Lung (tissue), 12 donors: ENCODE results near the gene ZXDC. TPM values are rescaled to one million over a fixed set of nuclear protein-coding genes. Genes with fewer than 3 reads are reported as not detected.

Experiments used
- ATAC-seq: fragments of 200-7000 bp; cut with Tn5 transposase; one replicate; pipeline ENCODE4 v1.9.1; 2020; ENCODE audit warnings: moderate number of reproducible peaks; ENCODE audit not compliant: insufficient read depth, low FRiP score
- DNase-seq, 3 donors: peaks; one replicate each; pipeline ENCODE4 v3.0.0-alpha.2; 2013 to 2017
- H3K27ac ChIP-seq, 2 donors: one replicate each; pipeline ENCODE4 v1.5.1; 2013; ENCODE audit warnings: mild to moderate bottlenecking in 2 of 2, moderate library complexity in 2 of 2, control low read depth in 1 of 2, inconsistent platforms in 1 of 2, low read depth in 1 of 2, low read length in 1 of 2
- H3K27me3 ChIP-seq, 3 donors: one replicate each; pipeline ENCODE4 v1.5.1; 2013; ENCODE audit warnings: low read length in 2 of 3; ENCODE audit not compliant: control insufficient read depth in 3 of 3, insufficient read depth in 3 of 3
- H3K36me3 ChIP-seq, 4 donors: one replicate each; pipeline ENCODE4 v1.5.1; 2013; ENCODE audit warnings: low read length in 4 of 4, mild to moderate bottlenecking in 1 of 4, moderate library complexity in 1 of 4; ENCODE audit not compliant: control insufficient read depth in 4 of 4, insufficient read depth in 4 of 4
- H3K4me1 ChIP-seq, 5 donors: one replicate each; pipeline ENCODE4 v1.5.1; 2013; ENCODE audit warnings: low read length in 5 of 5, mild to moderate bottlenecking in 2 of 5, moderate library complexity in 1 of 5; ENCODE audit not compliant: control insufficient read depth in 5 of 5, insufficient read depth in 5 of 5
- H3K4me3 ChIP-seq: one replicate; pipeline ENCODE4 v1.5.1; 2013; ENCODE audit warnings: mild to moderate bottlenecking, control low read depth, moderate library complexity
- H3K9ac ChIP-seq, 2 donors: one replicate each; pipeline ENCODE4 v1.5.1; 2013; ENCODE audit warnings: low read length in 2 of 2, control low read depth in 1 of 2; ENCODE audit not compliant: insufficient read depth in 1 of 2
- H3K9me3 ChIP-seq, 4 donors: one replicate each; pipeline ENCODE4 v1.5.1; 2013; ENCODE audit warnings: low read length in 3 of 4, mild to moderate bottlenecking in 1 of 4, moderate library complexity in 1 of 4; ENCODE audit not compliant: control insufficient read depth in 4 of 4, insufficient read depth in 3 of 4
- CTCF ChIP-seq: IDR thresholded peaks from 2 replicates; pipeline ENCODE4 v1.5.1; 2012; ENCODE audit warnings: mild to moderate bottlenecking; ENCODE audit errors: control extremely low read depth, extremely low read depth
- WGBS, 2 donors: extraction: QIAGEN DNeasy Blood & Tissue Kit; methylation state at CpG; one replicate each; pipeline ENCODE4 v1.1.7; 2013; 5-methylcytosine and 5-hydroxymethylcytosine counted together
- polyA plus RNA-seq, 2 donors: library from polyadenylated mRNA; stranded (reverse); fragments of 200-250 nt; gene quantifications; one replicate each; pipeline ENCODE4 v1.2.1, GENCODE V29; 2013
- total RNA-seq, 2 donors: library from RNA; depleted of rRNA in 1 of 2; stranded (reverse); fragments of >200 nt in 1 of 2; gene quantifications; one replicate each; pipeline ENCODE4 v1.2.1, GENCODE V29; 2014 to 2021
- donor health status: control.
- donor health status: control.
- donor health status: Bipolar disorder and iron deficiency.
- donor health status: healthy.
- donor health status: DM: yes; HTN: yes; CAD: no.

Gene ZXDC
- total and polyA plus RNA-seq, 4 donors = 12.9 to 49.5 (median 29.8) TPM

GRCh38 chr3:126507886-126508285 lies 32.2 kb upstream of the ZXDC start:
- Histone ChIP-seq H3K4me1 (peaks cover 0 to 11% (median 0%) of the 10 kb centered on the region in 5 donors), H3K27ac (no peak overlapping the region), H3K4me3 (no peak overlapping the region), H3K36me3 (no peaks in the 10 kb centered on the region), H3K9ac (no peak overlapping the region), H3K9me3 (no peaks in the 10 kb centered on the region), H3K27me3 (peaks cover 0 to 2% (median 0%) of the 10 kb centered on the region in 3 donors)
- WGBS, 2 donors = 84 to 90% methylated on average over 9 of the region's 9 CpGs
- ATAC-seq = no peak
- TF ChIP-seq CTCF = no peak
- DNase-seq = no peak

GRCh38 chr3:126503701-126504100 lies 28.0 kb upstream of the ZXDC start:
- Histone ChIP-seq H3K27ac (no peak overlapping the region), H3K27me3 (peaks cover 0 to 2% (median 0%) of the 10 kb centered on the region in 3 donors), H3K4me1 (no peaks in the 10 kb centered on the region), H3K9ac (no peak overlapping the region), H3K4me3 (no peak overlapping the region), H3K36me3 (no peaks in the 10 kb centered on the region), H3K9me3 (peaks cover 0 to under 1% (median 0%) of the 10 kb centered on the region in 4 donors)
- DNase-seq (no peak), ATAC-seq (no peak)
- WGBS, 2 donors = 89 to 93% methylated on average over 10 of the region's 10 CpGs
- no peak for TF ChIP-seq CTCF

GRCh38 chr3:126502656-126503055 lies 27.0 kb upstream of the ZXDC start:
- no peaks in the 10 kb centered on the region for H3K36me3 ChIP-seq
- WGBS, 2 donors = 90 to 95% methylated on average over 1 of the region's 1 CpG
- no peaks in the 10 kb centered on the region for H3K4me1 ChIP-seq
- DNase-seq (no peak), ATAC-seq (no peak)
- no peak overlapping the region for H3K9ac ChIP-seq
- H3K9me3 ChIP-seq = peaks cover 0 to 2% (median 0%) of the 10 kb centered on the region in 4 donors
- H3K27ac ChIP-seq = no peak overlapping the region
- H3K27me3 ChIP-seq = peaks cover 0 to 2% (median 0%) of the 10 kb centered on the region in 3 donors
- TF ChIP-seq CTCF = no peak
- H3K4me3 ChIP-seq = no peak overlapping the region

- DNase-seq = no peak
- H3K36me3 ChIP-seq = no peaks in the 10 kb centered on the region
- WGBS, 2 donors = 53 to 58% methylated on average over 7 of the region's 7 CpGs
- H3K27ac ChIP-seq = no peak overlapping the region
- no peaks in the 10 kb centered on the region for H3K4me1 ChIP-seq
- no peak overlapping the region for H3K4me3 ChIP-seq
- H3K27me3 ChIP-seq = peaks cover 0 to 2% (median 0%) of the 10 kb centered on the region in 3 donors
- no peak overlapping the region for H3K9ac ChIP-seq
- TF ChIP-seq CTCF = no peak
- peaks cover 0 to 2% (median 0%) of the 10 kb centered on the region in 4 donors for H3K9me3 ChIP-seq
- no peak for ATAC-seq
These were observed 26.0 kb upstream of the ZXDC start for GRCh38 chr3:126501736-126502135.
